OCI-LY7 (cell line): ENCODE data around the gene RLN3. TPM values are rescaled to one million over a fixed set of nuclear protein-coding genes. Genes with fewer than 3 reads are reported as not detected.

Experiments
- BruUV-seq: library from RNA; stranded (reverse); fragments of 400-500 nt; replicated peaks from 2 replicates; lab custom pipeline; 2021; lab: Mats Ljungman, UMichigan
- CTCF ChIA-PET: fragments of 300-600 bp; sonication (Branson Sonifier 250); formaldehyde crosslinking; loops from one replicate; lab custom pipeline; 2022; ENCODE audit warnings: antibody characterized with exemption; ENCODE audit not compliant: unreplicated experiment; lab: Charles Lee
- POLR2A ChIA-PET: fragments of 300-600 bp; sonication (Branson Sonifier 250); formaldehyde crosslinking; loops from one replicate; lab custom pipeline; 2022; ENCODE audit warnings: antibody characterized with exemption; lab: Charles Lee
- DNase-seq: peaks from one replicate; pipeline ENCODE4 v3.0.0-alpha.2; 2015; ENCODE audit warnings: low spot score
- H2AFZ ChIP-seq: fragments of 200-600 bp; sonication (generic), shearing (Covaris generic); 2 replicates; pipeline ENCODE4 v1.6.1; 2014; ENCODE audit warnings: mild to moderate bottlenecking, antibody characterized with exemption, low read length, moderate library complexity
- H3K27ac ChIP-seq: fragments of 200-600 bp; sonication (generic); 2 replicates; pipeline ENCODE4 v1.5.1; 2014; ENCODE audit warnings: mixed run types, low read depth, mild to moderate bottlenecking, moderate library complexity, low read length, inconsistent platforms; ENCODE audit not compliant: poor library complexity, severe bottlenecking
- H3K36me3 ChIP-seq: fragments of 200-600 bp; sonication (generic); 2 replicates; pipeline ENCODE4 v1.6.1; 2014; ENCODE audit warnings: mild to moderate bottlenecking, antibody characterized with exemption, low read length, moderate library complexity, mixed read lengths; ENCODE audit not compliant: insufficient read depth
- H3K4me1 ChIP-seq: fragments of 200-600 bp; sonication (generic); 2 replicates; pipeline ENCODE4 v1.5.1; 2014; ENCODE audit warnings: mild to moderate bottlenecking, low read length; ENCODE audit not compliant: insufficient read depth, poor library complexity, severe bottlenecking
- H3K4me2 ChIP-seq: fragments of 200-600 bp; sonication (generic); 2 replicates; pipeline ENCODE4 v1.6.1; 2014; ENCODE audit warnings: mild to moderate bottlenecking, low read length
- H3K4me3 ChIP-seq: fragments of 200-600 bp; sonication (generic); 2 replicates; pipeline ENCODE4 v1.5.1; 2014; ENCODE audit warnings: mild to moderate bottlenecking, low read depth, low read length; ENCODE audit not compliant: poor library complexity, severe bottlenecking
- H3K79me2 ChIP-seq: fragments of 200-600 bp; sonication (generic); 2 replicates; pipeline ENCODE4 v1.6.1; 2016; ENCODE audit warnings: low read depth, mild to moderate bottlenecking, low read length, moderate library complexity, mixed read lengths; ENCODE audit not compliant: insufficient read depth
- H3K9me2 ChIP-seq: fragments of 200-600 bp; sonication (generic); 2 replicates; pipeline ENCODE4 v1.6.1; 2016; ENCODE audit warnings: mild to moderate bottlenecking, low read length, mixed read lengths; ENCODE audit not compliant: insufficient read depth
- H3K9me3 ChIP-seq: fragments of 200-600 bp; sonication (generic); 2 replicates; pipeline ENCODE4 v1.6.1; 2014; ENCODE audit warnings: mild to moderate bottlenecking, mixed run types, low read length, mixed read lengths
- H4K20me1 ChIP-seq: fragments of 200-600 bp; sonication (generic); 2 replicates; pipeline ENCODE4 v1.6.1; 2014; ENCODE audit warnings: mild to moderate bottlenecking, antibody characterized with exemption, low read length, moderate library complexity, mixed read lengths; ENCODE audit not compliant: insufficient read depth
- EZH2phosphoT487 ChIP-seq: fragments of 200-600 bp; sonication (generic); IDR thresholded peaks from 2 replicates; pipeline ENCODE4 v1.6.1; 2018; ENCODE audit warnings: low read depth, borderline replicate concordance, mild to moderate bottlenecking, mixed run types, antibody characterized with exemption, low read length, moderate library complexity, mixed read lengths
- intact Hi-C: fragments of 100-400 bp; cut with micrococcal nuclease; formaldehyde crosslinking; loops from one replicate; pipeline ENCODE4 v1.10.0; 2022; ENCODE audit not compliant: unreplicated experiment
- total RNA-seq, 2 experiments: library from RNA; depleted of rRNA in 1 of 2; stranded (reverse); fragments of >200 nt in 1 of 2; shearing (Covaris generic) in 1 of 2; gene quantifications; 2 replicates each; pipeline ENCODE4 v1.2.3, GENCODE V29; 2014 to 2022
- TF ChIP-seq, protein P1 (sequence below): fragments of 200-600 bp; sonication (generic); conservative IDR thresholded peaks from 2 replicates; pipeline ENCODE4 v1.5.1; 2014; ENCODE audit warnings: mild to moderate bottlenecking, antibody characterized with exemption, low read length, moderate library complexity, mixed read lengths

RLN3 gene
- total RNA-seq, 2 experiments from 2014 or later: not detected

- Histone ChIP-seq H3K36me3 (no peaks in the 10 kb centered on the region), H3K27ac (peak overlapping the region; percentile 62), H3K4me3 (peak overlapping the region; percentile 76), H2AFZ (peak overlapping the region; percentile 76), H3K4me1 (peaks cover 31% of the 10 kb centered on the region), H3K4me2 (peak overlapping the region; percentile 97), H3K79me2 (no peaks in the 10 kb centered on the region), H4K20me1 (no peaks in the 10 kb centered on the region), H3K9me3 (no peaks in the 10 kb centered on the region), H3K9me2 (no peaks in the 10 kb centered on the region)
- CTCF ChIA-PET: no interaction called here
- DNase-seq: peak; percentile 36
- BruUV-seq: no TSS peak
- POLR2A ChIA-PET: interaction anchor here (0.5 kb wide), 1 partner anchor 143 kb away, joined by 3 read pairs; no protein-coding TSS in a partner anchor
- intact Hi-C loops: loop anchor here (1.0 to 10.0 kb wide), 4 partner anchors 15 to 479 kb away; partner anchors contain the start of gene ASF1B
- no peak for TF ChIP-seq EZH2phosphoT487
- TF ChIP-seq, protein P1, sequence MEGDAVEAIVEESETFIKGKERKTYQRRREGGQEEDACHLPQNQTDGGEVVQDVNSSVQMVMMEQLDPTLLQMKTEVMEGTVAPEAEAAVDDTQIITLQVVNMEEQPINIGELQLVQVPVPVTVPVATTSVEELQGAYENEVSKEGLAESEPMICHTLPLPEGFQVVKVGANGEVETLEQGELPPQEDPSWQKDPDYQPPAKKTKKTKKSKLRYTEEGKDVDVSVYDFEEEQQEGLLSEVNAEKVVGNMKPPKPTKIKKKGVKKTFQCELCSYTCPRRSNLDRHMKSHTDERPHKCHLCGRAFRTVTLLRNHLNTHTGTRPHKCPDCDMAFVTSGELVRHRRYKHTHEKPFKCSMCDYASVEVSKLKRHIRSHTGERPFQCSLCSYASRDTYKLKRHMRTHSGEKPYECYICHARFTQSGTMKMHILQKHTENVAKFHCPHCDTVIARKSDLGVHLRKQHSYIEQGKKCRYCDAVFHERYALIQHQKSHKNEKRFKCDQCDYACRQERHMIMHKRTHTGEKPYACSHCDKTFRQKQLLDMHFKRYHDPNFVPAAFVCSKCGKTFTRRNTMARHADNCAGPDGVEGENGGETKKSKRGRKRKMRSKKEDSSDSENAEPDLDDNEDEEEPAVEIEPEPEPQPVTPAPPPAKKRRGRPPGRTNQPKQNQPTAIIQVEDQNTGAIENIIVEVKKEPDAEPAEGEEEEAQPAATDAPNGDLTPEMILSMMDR: no peak
Observed at GRCh38 chr19:14073925-14074838, 46.2 kb downstream of the RLN3 start.

DNA sequence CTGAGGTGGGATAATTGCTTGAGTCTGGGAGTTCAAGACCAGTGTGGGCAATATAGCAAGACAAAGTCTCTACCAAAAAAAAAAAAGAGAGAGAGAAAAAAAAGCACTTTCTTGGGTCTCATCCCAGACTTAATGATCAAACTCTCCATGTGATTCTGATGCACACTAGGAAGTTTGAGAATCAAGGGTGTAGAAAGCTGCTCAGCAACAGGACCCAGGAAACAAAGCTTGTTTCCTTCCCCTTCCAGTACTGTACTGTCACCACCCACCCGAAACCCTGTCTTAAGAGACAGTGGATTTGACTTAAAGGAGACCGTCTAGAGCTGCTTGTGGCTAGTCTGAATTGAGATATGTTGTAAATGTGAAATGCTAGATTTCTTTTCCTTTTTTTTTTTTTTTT, 50.5 kb downstream of the RLN3 start:
- no peak for DNase-seq
- Histone ChIP-seq H2AFZ (no peak overlapping the region), H4K20me1 (no peaks in the 10 kb centered on the region), H3K4me3 (no peak overlapping the region), H3K27ac (no peak overlapping the region), H3K4me2 (no peak overlapping the region), H3K9me3 (no peaks in the 10 kb centered on the region), H3K36me3 (no peaks in the 10 kb centered on the region), H3K79me2 (no peaks in the 10 kb centered on the region), H3K9me2 (no peaks in the 10 kb centered on the region), H3K4me1 (peaks cover 31% of the 10 kb centered on the region)
- ChIA-PET CTCF (no interaction called here), POLR2A (interaction anchor here (0.7 kb wide), 4 partner anchors 60 to 1272 kb away, joined by 3 to 8 read pairs (median 5); partner anchors contain the start of genes CC2D1A and RNASEH2A)
- intact Hi-C loops: loop anchor here (10.0 kb wide), 1 partner anchor 484 kb away; no protein-coding TSS in a partner anchor
- no peak for TF ChIP-seq EZH2phosphoT487
- TF ChIP-seq, protein P1: no peak
- BruUV-seq: no TSS peak

Other genes starting within 250 kb of the RLN3 start
- gene ZSWIM4, start 232.7 kb upstream of the RLN3 start, total RNA-seq (2014; rRNA removed; shearing (Covaris generic)): 3.7 and 5.0 TPM in 2 replicates
- 10.8 and 13.4 TPM in 2 replicates for gene ZSWIM4, start 232.7 kb upstream of the RLN3 start, total RNA-seq (2022)
- not detected in 2 replicates for gene NANOS3, start 151.0 kb upstream of the RLN3 start, total RNA-seq (2014; rRNA removed; shearing (Covaris generic))
- gene NANOS3, start 151.0 kb upstream of the RLN3 start, total RNA-seq (2022): not detected in 2 replicates
- gene BRME1, start 122.0 kb upstream of the RLN3 start, total RNA-seq (2014; rRNA removed; shearing (Covaris generic)): 2.5 and 4.5 TPM in 2 replicates
- 7.1 and 7.2 TPM in 2 replicates for gene BRME1, start 122.0 kb upstream of the RLN3 start, total RNA-seq (2022)
- gene CC2D1A, start 121.9 kb upstream of the RLN3 start, total RNA-seq (2014; rRNA removed; shearing (Covaris generic)): 18.7 and 23.3 TPM in 2 replicates
- gene CC2D1A, start 121.9 kb upstream of the RLN3 start, total RNA-seq (2022): 44.0 and 48.3 TPM in 2 replicates
- gene PODNL1, start 89.7 kb upstream of the RLN3 start, total RNA-seq (2014; rRNA removed; shearing (Covaris generic)): 0.16 TPM in 1 of 2 replicates, not detected in the other
- gene PODNL1, start 89.7 kb upstream of the RLN3 start, total RNA-seq (2022): 0.20 TPM in 1 of 2 replicates, not detected in the other
- 61.0 and 71.3 TPM in 2 replicates for gene DCAF15, start 75.6 kb upstream of the RLN3 start, total RNA-seq (2014; rRNA removed; shearing (Covaris generic))
- 86.2 and 97.3 TPM in 2 replicates for gene DCAF15, start 75.6 kb upstream of the RLN3 start, total RNA-seq (2022)
- gene RFX1, start 21.8 kb upstream of the RLN3 start, total RNA-seq (2014; rRNA removed; shearing (Covaris generic)): 3.5 and 4.4 TPM in 2 replicates
- gene RFX1, start 21.8 kb upstream of the RLN3 start, total RNA-seq (2022): 13.8 and 17.4 TPM in 2 replicates
- 5.2 and 6.7 TPM in 2 replicates for gene IL27RA, start 3.6 kb downstream of the RLN3 start, total RNA-seq (2014; rRNA removed; shearing (Covaris generic))
- gene IL27RA, start 3.6 kb downstream of the RLN3 start, total RNA-seq (2022): 6.0 and 9.0 TPM in 2 replicates
- 0.09 TPM in 1 of 2 replicates, not detected in the other for gene PALM3, start 33.9 kb downstream of the RLN3 start, total RNA-seq (2014; rRNA removed; shearing (Covaris generic))
- gene PALM3, start 33.9 kb downstream of the RLN3 start, total RNA-seq (2022): not detected in 2 replicates
- 3.3 and 6.4 TPM in 2 replicates for gene MISP3, start 44.6 kb downstream of the RLN3 start, total RNA-seq (2014; rRNA removed; shearing (Covaris generic))
- gene MISP3, start 44.6 kb downstream of the RLN3 start, total RNA-seq (2022): 3.9 TPM in 2 replicates
- gene C19orf67, start 57.6 kb downstream of the RLN3 start, total RNA-seq (2014; rRNA removed; shearing (Covaris generic)): 1.0 and 2.6 TPM in 2 replicates
- 0.55 and 1.4 TPM in 2 replicates for gene C19orf67, start 57.6 kb downstream of the RLN3 start, total RNA-seq (2022)
- 116 and 128 TPM in 2 replicates for gene SAMD1, start 62.6 kb downstream of the RLN3 start, total RNA-seq (2014; rRNA removed; shearing (Covaris generic))
- gene SAMD1, start 62.6 kb downstream of the RLN3 start, total RNA-seq (2022): 124 and 128 TPM in 2 replicates
- 18.0 and 21.1 TPM in 2 replicates for gene PRKACA, start 89.6 kb downstream of the RLN3 start, total RNA-seq (2014; rRNA removed; shearing (Covaris generic))
- 62.0 and 63.7 TPM in 2 replicates for gene PRKACA, start 89.6 kb downstream of the RLN3 start, total RNA-seq (2022)
- gene ASF1B, start 108.4 kb downstream of the RLN3 start, total RNA-seq (2014; rRNA removed; shearing (Covaris generic)): 115 and 202 TPM in 2 replicates
- gene ASF1B, start 108.4 kb downstream of the RLN3 start, total RNA-seq (2022): 139 and 143 TPM in 2 replicates
- gene ADGRL1, start 178.0 kb downstream of the RLN3 start, total RNA-seq (2014; rRNA removed; shearing (Covaris generic)): 2.6 and 5.0 TPM in 2 replicates
- 8.1 and 8.2 TPM in 2 replicates for gene ADGRL1, start 178.0 kb downstream of the RLN3 start, total RNA-seq (2022)